ENCODE results near the gene MIPOL1.

MIPOL1 gene

DNA sequence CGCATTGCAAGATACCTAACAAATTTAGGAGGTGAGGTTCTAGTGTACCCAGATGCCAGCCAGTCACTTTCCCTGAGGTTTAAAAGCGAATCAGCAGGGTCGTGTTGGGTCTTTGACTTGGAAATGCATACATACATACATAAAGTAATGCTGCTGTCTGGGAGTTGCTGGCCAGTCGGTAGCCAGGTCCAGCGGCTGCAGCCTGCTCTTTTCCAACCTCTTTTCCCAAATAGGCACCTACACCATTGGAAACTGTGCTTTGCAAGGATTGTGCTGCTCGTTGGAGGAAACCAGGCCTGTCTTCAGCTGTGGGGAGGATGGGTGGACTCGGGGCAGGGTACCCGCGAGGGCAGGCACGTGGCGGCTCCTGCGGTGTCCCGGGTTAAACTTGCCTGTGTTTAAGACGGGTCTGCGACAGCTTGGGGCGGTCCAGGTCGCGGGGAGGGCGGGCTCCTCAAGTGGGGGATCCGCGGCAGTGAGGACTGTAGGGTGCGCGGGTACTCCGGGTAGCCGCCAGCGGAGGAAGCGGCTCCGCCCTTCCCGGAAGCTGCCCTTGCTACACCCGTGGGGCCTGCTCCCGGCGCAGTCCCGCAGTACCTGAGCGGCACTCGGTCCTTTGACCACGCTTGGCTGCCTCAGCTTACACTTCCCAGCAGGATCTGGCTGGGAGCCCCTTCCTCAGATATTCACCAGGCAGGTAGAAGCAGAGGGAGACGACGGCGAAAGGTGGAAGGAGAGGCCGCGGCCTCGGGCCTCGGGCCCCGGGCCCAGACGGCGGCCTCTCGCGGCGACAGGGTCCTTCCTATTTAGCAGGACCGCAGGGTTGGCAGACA, 400.4 kb downstream of the MIPOL1 start:
- TF ChIP-seq GATA3 (IDR thresholded peaks at IDR 0.05; ENCODE audit: low read depth, low read length), result no peak
- TF ChIP-seq GATA2 (IDR thresholded peaks at IDR 0.05; ENCODE audit: low read depth, low read length), result no peak

DNA sequence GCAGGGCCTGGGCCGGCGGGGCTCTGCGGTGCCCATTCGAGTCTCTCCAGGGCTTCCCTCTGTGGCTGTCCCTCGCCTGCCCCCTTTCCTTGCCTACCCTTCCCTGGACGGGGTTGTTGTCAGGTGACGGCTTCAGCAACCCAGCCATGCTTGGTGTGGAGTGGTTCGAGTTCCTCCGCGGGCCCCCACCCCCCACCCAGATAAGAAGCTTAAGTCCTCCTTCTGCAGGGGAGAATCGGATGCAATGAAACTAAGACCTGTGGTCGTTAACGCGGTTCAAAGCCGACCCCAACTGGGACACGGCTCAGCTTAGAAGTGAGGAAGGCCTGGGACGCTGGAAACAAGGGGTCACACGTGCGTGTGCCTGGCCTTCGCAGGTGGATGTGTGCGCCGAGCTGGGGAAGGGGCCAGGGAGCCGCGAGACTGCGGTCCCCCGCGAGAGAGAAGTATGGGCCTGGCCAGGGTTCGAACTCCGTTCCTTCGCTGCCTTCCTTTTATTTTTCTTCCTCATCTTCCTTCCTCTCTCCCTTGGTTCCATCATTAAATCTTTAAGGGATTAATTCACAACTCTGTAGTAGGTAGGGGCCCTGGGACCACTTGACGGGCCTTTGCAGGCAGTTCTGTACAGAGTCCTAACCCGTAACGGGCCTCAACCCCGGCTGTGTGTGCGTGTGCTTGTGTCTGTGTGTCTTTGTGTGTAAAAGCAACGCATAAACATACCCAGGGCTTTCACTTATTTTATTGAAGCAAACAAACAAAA, 401.2 kb downstream of the MIPOL1 start:
- TF ChIP-seq GATA2 (IDR thresholded peaks at IDR 0.05; ENCODE audit: low read depth, low read length) (no peak), GATA3 (IDR thresholded peaks at IDR 0.05; ENCODE audit: low read depth, low read length) (no peak)

DNA sequence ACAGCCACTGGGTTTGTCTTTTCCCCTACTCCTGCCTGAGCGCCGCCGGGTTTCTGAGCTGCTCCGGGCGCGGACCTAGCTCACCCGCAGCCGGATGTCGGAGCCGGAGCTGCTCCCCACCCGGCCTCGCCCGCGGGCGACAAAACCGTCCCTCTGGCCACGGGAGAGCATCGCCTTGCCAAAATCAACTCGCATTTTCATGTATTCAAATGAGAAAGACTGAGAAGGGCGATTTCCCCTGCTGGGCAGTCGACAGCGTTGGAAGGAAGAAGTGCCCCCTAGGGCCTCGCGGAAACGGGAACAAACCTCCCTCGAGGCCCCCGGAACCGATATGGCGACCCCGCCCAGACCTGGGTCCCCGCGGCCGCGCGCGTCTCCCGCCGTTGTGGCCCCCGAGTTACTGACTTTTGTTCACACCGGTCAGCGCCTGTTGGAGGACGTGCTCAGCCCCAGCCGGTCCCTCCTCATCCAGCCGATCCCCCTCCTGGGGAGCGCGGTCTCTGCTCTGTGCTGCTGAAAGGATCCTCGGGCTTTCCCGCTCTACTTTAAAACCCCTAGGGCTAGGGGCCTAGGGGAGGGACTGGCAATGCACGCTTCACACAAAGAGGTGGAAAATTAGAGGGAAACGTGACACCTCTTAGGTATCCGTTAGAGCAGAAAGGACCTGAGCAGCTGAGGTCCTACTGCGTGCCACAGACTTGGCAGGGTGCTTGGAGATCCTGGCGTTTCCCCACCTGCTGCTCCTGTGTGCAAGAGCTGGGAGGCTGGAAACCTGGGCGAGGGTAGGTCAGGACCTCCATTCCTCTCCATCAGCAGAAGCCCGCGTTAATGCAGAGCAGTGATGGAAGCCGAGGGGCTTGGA, 402.0 kb downstream of the MIPOL1 start:
- no peak for TF ChIP-seq GATA3 (IDR thresholded peaks at IDR 0.05; ENCODE audit: low read depth, low read length)
- TF ChIP-seq GATA2 (IDR thresholded peaks at IDR 0.05; ENCODE audit: low read depth, low read length), result no peak

DNA sequence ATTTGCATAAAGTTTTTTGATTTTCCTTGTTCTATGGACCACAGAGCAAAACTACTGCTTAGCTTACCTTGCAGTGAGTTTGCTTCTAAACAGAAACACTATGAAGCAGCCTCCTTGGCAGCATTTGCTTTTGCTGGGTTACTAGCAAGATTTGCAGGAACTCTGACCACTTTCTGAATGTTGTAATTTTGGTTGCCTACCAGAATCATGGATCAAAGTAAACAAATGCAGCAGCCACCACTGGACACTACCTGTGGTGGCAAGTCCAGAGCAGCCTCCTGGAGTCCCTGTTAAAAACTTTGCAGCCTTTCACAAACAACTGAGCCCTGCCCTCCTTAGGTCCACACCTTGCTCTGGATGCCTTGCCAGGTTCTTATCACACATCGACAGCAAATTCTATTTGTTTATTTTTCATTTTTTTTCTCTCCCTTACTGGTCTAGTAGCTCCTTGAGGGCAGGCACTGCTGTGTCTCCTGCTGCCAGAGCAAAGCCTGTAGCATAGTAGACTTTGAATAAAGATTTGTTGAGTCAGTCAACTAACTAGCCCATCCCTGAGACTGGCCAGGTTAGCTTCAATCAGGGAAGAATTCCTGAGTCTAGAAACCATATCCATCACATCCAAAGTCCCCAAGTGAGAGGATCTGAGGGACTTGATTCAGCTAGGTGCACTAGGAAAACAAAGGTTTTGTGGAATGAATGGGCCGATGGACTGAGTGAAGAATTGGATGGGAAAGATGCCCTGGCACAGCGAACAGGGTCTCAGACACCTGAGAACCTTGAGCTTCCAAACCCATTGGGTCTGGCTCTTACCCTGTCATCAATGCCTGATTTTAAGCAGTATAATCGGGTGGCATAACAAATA, 403.4 kb downstream of the MIPOL1 start:
- TF ChIP-seq GATA2 (IDR thresholded peaks at IDR 0.05; ENCODE audit: low read depth, low read length) (no peak), GATA3 (IDR thresholded peaks at IDR 0.05; ENCODE audit: low read depth, low read length) (no peak)

DNA sequence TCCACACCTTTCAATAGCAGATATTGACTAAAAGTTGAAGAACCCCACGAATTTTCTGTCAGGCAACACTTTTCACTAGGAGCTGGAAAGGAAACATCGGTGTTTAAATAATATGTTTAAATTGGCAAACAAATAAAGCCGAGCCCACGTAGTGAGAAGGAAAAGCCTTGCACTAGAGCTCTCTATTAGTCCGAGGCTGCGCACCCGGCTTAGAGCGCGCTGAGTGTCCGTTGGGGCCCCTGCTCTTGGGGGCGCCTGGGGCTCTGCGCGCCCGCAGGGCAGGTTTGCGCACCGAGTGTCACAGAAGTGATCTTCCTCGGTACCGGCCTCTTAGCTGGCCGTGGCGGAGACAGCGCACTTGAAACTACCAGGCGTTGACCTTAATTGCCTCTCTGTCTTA, 404.1 kb downstream of the MIPOL1 start:
- TF ChIP-seq GATA3 (IDR thresholded peaks at IDR 0.05; ENCODE audit: low read depth, low read length) (no peak), GATA2 (IDR thresholded peaks at IDR 0.05; ENCODE audit: low read depth, low read length) (no peak)
